Fibroblast of peridontal ligament (primary cell): ENCODE results near the gene MAFB.

Experiments used
- DNase-seq: peaks from one replicate; pipeline ENCODE4 v3.0.0-alpha.2; 2010; ENCODE audit errors: extremely low read depth

Gene MAFB

GRCh38 chr20:40659567-40659966, 29.5 kb downstream of the MAFB start:
- DNase-seq, result no peak

DNA sequence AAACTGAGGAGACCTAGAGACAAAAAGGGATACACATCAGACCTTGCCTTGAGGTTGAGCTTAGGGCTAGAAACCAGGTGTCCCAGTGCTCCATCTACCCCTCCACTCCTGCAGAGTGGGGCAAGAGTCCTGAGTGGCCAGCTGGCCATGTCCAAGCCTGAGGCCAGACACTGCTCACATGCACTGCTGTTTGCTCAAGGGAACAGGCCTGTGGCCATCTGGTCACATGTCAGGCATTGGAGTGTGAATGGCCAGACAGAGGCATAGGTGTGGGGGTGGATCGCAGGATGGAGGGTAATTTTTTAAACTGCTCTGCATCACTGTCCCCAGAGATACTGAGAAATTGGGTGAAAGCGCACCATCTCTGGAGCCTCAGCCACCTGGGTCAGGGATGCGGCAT, 30.5 kb downstream of the MAFB start:
- DNase-seq, result no peak

DNA sequence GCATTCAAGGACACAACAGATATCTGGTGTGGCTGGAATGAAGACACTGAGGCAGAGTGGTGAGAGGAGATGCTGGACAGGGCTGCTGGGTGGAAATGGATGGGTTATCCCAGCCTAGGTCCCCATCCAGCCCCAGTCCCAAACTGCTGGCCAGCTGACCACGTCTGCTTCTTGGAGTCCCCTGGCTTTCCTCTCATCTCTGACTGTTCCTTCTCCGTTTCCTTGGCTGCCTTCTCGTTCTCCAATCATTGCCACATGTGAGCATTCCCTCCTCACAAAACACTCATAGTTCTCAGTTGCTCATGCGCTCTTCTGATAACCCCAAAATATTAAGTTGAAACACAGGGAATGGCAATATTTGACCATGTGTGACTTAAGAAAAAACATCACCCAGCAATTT, 31.5 kb downstream of the MAFB start:
- peak; percentile 17 for DNase-seq

DNA sequence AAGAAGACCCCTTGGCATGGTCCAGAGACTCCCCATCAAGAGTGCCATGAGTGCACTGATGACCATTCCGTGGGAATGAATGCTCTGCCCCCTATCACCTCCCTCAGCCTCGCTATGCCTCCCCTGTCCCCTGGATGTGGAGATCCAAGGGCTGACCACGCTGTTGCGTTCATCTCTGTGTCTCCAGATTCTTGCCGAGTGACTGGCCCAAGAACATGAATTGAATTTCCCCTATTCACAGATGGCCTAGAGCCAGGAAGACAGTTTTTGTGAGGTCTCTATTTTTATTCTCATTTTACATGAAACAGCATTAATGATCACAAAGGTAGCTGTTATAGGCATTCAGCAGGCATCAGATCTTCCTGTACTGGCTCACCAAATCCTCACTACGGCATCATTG, 33.6 kb downstream of the MAFB start:
- no peak for DNase-seq

GRCh38 chr20:40654876-40655275, 34.2 kb downstream of the MAFB start:
- DNase-seq, result no peak

DNA sequence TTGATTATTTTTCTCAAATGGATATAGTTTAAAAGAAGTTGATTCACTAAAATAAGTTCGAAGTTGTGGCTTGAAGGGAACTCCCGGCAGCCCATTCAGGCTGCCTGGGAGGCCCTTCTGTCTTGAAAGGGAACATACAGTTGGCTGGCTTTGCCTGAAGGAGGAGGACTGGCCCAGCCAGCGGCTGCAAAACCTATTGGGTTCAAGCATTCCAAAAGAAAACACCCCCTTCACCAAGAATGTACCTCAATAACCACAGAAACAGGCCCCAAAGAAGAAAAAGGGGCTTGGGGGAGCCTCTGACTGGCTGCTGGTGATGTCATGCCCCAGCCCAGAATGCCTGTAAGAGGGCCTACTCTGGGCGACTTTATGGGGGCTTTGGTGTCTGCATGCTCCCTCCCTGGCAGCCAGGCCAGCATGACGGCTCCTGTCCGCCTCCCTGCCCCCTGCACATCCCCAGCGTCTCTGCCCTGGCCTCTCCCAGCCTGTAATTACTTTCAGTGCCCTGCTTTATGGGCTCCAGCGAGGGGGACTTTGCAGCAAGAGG, 36.5 kb downstream of the MAFB start:
- DNase-seq, result no peak

GRCh38 chr20:40651151-40651550, 37.9 kb downstream of the MAFB start:
- DNase-seq, result peak; percentile 2

DNA sequence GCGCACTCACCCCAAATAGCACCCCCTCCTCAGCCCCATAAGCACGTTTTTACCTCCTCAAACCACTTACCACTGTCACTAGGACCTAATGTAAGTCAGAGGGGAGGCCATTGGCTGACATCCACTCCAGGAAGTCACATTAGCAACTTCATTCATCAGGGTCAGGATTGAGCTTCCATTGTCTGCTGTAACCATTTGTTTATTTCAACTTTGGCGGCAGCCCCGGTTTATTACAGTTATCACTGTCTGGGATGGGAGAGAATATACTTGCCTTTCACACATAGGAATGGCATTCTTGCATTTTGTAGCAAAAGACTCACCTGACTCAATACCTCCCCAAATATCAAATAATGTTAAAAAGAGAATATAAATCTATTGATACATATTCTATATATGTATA, 38.3 kb downstream of the MAFB start:
- no peak for DNase-seq

DNA sequence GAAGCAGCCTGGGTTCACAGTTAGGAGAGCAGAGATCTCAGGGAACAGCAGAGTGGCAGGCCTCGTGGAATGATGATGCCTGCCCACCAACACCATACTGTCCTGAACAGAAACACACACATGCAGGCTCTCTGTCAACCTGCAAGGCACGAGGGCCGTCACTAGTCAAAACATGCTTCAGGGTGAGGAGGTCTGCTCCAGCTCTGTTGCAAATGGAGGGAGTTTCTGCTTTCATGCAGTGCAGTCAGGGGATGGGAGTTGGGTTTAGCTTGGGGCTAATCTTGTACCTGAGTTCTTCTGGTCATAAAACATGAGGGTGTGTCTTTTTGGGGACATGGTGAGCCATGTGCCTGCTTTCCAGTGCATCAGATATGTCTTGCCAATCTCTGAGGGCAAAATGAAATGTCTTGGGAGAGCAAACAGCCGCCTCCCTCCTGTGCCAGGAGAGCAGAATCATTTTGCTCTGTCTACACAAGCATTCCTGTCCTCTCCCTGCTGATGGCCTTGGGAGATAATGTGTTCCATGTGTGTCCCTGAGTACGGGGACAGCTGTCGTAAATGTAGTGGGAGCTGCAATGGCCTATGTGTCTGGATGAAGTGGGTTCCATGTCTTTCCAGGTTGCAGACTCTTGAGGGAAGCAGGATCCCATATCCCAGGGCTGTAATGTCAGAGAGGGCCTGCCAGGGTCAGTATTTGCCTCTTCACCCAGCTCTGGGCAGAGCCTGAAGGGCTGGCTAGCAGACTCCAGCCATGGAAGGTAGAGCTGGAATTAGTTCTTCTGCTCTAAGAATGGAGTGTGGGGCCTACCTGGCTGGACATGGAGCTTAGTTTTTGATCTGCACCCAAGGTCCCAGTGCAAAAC, 40.6 kb downstream of the MAFB start:
- DNase-seq, result no peak

- DNase-seq, result no peak
Measured at GRCh38 chr20:40646813-40647212, 42.2 kb downstream of the MAFB start.

GRCh38 chr20:40646361-40646760, 42.7 kb downstream of the MAFB start:
- DNase-seq, result no peak

DNA sequence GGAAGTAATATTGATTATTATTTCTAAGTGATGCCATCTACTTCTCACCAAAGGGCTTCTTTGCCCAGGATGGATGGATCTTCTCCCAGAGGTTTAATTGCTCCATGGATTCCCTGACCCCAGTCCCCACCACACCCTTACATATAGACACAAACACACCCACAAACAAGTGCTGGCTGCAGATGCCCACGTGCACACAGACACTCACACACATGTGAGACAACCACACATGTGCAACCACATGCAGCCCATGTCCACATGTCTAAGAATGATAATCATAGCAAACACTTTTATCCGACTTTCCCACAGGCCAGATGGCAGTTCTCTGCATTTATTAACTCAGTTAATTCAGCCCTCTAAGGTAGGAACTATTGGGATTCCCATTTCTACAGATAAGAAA, 44.2 kb downstream of the MAFB start:
- no peak for DNase-seq

- no peak for DNase-seq
Measured at GRCh38 chr20:40643891-40644290, 45.1 kb downstream of the MAFB start.

- DNase-seq, result no peak
Measured at GRCh38 chr20:40641809-40642208, 47.2 kb downstream of the MAFB start.

GRCh38 chr20:40641202-40641601, 47.8 kb downstream of the MAFB start:
- no peak for DNase-seq

DNA sequence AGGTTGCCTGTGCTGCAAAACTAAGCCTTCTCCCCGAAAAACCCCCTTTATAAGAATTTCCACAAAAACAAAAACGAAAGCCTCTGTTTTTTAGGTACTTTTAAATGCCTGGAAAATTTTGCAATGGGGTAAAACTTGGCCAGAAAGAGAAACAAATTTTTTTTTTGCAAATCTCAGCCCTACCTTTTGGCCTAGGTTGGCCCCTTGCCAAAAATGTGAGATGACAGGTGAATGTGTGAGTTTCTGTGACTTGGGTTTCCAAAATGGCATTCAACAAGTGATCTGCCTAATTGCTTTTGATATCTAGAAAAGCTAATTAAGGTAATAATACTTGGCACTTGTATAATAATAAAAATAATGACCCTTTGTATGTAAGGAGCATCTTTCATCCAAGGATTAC, 48.4 kb downstream of the MAFB start:
- no peak for DNase-seq

- no peak for DNase-seq
Measured at GRCh38 chr20:40639676-40640355, 49.2 kb downstream of the MAFB start.

DNA sequence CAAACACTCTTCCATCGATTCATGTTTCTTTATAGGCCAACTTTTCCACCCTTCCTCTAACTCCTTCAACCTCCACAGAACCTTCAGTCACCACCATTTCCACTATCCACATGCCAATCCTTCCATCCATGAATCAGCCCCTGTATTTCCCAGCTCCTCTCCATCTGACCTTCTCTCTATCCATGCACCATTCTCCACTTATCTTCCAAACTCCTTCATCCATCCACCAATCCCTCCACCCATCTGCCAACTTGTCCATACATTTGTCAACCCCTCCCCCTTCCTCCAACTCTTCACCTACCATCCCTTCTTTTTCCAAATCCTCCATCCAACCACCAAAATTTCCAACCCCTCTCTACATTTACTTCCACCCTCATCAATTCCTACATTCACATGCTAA, 49.9 kb downstream of the MAFB start:
- no peak for DNase-seq

- no peak for DNase-seq
Measured at GRCh38 chr20:40638414-40638813, 50.6 kb downstream of the MAFB start.

DNA sequence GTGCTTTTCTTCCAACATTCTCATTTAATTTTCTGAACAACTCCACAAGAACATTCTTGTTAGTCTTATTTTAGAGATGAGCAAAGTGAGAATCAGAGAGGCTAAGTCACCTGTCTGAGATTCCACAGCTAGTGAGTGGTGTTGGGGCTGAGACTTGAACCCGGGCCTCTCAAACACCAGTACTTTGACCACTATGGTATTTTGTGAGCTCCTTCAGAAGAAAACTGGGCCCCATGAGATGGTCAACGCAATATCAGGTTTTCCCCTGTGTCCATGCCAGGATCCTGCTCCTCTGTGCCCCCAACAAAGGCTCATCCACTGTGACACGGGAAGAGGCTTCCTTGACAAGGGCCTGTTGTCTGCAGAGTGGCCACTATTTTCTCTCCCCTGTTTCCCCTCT, 51.9 kb downstream of the MAFB start:
- no peak for DNase-seq

- no peak for DNase-seq
Measured at GRCh38 chr20:40636486-40636885, 52.5 kb downstream of the MAFB start.

GRCh38 chr20:40635971-40636370, 53.1 kb downstream of the MAFB start:
- no peak for DNase-seq
